GM06990 (cell line): ENCODE data around the gene ROBO1.
"Not testable (repeated sequence)": the region's sequence is repeated elsewhere in the genome, so short reads cannot be mapped to it uniquely, and the experiment has no call there.

ENCODE experiments used
- DNase-seq: peaks from one replicate; pipeline ENCODE4 v3.0.0-alpha.2; 2011; ENCODE audit not compliant: insufficient read length; ENCODE audit errors: extremely low read depth
- H3K27me3 ChIP-seq: replicated peaks from 2 replicates; pipeline ENCODE4 v1.6.0; 2011; ENCODE audit warnings: low read length; ENCODE audit not compliant: control insufficient read depth, insufficient read depth
- H3K36me3 ChIP-seq: 2 replicates; pipeline ENCODE4 v1.5.1; 2011; ENCODE audit warnings: low read length; ENCODE audit not compliant: control insufficient read depth, insufficient read depth
- H3K4me3 ChIP-seq: replicated peaks from 2 replicates; pipeline ENCODE4 v1.5.1; 2011; ENCODE audit warnings: low read depth, mild to moderate bottlenecking, control low read depth, low read length
- TF ChIP-seq, protein P1 (sequence below): IDR thresholded peaks from 2 replicates; pipeline ENCODE4 v1.5.1; 2011; ENCODE audit warnings: low read length, control low read depth, mild to moderate bottlenecking, inconsistent platforms; ENCODE audit not compliant: insufficient read depth, poor library complexity, severe bottlenecking

ROBO1 gene

DNA sequence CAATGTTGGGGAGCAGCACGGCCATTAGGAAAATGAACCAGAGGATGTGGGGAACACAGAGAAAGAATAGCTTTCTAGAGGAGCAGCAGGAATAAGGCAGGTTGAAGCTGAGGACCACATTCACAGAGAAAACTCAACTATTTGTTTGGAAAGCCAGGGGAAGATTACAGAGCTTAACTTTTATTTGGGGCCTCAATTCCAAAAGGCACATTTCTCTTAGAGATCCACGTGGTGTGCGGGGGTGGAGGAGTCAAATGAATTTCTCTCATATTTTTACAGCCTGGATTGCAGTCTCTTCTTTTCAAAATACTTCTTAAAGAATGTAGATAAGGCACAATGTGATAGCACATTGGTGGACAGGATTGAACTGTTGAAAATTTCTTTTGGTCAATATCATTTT, 253.7 kb downstream of the ROBO1 start:
- Histone ChIP-seq H3K4me3 (no peak overlapping the region), H3K27me3 (no peaks in the 10 kb centered on the region), H3K36me3 (no peaks in the 10 kb centered on the region)
- TF ChIP-seq, protein P1, sequence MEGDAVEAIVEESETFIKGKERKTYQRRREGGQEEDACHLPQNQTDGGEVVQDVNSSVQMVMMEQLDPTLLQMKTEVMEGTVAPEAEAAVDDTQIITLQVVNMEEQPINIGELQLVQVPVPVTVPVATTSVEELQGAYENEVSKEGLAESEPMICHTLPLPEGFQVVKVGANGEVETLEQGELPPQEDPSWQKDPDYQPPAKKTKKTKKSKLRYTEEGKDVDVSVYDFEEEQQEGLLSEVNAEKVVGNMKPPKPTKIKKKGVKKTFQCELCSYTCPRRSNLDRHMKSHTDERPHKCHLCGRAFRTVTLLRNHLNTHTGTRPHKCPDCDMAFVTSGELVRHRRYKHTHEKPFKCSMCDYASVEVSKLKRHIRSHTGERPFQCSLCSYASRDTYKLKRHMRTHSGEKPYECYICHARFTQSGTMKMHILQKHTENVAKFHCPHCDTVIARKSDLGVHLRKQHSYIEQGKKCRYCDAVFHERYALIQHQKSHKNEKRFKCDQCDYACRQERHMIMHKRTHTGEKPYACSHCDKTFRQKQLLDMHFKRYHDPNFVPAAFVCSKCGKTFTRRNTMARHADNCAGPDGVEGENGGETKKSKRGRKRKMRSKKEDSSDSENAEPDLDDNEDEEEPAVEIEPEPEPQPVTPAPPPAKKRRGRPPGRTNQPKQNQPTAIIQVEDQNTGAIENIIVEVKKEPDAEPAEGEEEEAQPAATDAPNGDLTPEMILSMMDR: no peak
- DNase-seq: no peak

DNA sequence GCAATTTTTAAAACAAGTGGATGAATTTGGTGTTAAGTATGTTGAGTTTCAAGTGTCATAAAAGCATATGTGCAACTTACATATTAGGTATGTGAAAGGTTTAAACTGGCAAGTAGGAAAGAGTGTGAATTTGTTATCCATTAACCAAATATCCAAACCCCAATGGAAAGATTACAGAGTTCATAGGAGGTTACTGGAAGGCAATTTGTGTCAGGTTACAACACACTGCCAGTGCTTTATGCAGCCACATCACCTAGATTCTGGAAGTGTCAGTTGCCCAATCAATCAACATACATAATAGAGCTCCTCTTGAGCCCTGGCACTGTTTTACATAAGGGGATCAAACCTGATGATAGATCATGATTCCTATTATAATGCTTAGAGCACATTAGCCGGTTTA, 261.0 kb downstream of the ROBO1 start:
- no peak for DNase-seq
- TF ChIP-seq, protein P1: no peak

DNA sequence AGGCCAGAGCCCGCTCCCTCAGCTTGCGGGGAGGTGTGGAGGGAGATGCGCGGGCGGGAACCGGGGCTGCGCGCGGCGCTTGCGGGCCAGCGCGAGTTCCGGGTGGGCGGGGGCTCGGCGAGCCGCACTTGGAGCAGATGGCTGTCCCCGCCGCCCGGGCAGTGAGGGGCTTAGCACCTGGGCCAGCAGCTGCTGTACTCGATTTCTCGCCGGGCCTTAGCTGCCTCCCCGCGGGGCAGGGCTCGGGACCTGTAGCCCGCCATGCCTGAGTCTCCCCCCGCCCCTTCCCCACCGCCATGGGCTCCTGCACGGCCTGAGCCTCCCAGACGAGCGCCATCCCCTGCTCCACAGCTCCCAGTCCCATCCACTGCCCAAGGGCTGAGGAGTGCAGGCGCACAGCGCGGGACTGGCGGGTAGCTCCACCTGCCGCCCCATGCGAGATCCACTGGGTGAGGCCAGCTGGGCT, 265.5 kb downstream of the ROBO1 start:
- H3K27me3 ChIP-seq, DNase-seq: not testable (repeated sequence)

More for the DNA sequence above, 261.0 kb downstream of the ROBO1 start:
- Histone ChIP-seq H3K4me3 (no peak overlapping the region), H3K36me3 (no peaks in the 10 kb centered on the region), H3K27me3 (no peaks in the 10 kb centered on the region)

DNA sequence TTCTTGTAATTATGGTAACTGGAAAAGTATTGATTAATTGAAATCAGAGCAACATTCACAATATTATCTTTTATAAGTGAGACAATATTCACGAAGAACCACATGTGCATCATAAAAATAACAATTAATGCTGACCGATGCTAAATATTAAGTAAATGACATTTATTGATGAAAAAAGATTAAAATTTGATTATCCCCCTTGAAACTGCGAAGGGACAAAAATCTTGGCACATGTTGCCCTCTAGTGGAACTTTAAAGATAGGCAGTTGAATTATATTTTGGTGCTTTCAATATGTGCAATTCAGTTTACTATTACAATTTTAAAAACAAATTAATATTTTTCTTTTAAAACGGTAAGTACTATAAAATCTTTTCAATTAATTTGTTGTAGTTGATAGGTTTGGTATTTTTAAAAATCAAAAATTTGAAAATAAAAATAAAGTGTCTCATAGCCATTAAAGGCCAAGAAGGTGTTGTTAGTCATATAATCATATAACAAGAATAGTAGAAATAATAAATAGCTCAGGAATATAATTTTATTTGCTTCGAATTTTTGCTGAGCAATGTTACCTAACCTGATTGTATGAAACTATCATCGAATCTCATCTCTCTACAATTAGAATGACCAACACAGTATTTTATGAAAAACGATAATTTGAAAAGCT, 270.2 kb downstream of the ROBO1 start:
- no peak for DNase-seq
- TF ChIP-seq, protein P1: peak; percentile 65
- Histone ChIP-seq H3K36me3 (no peaks in the 10 kb centered on the region), H3K4me3 (no peak overlapping the region), H3K27me3 (no peaks in the 10 kb centered on the region)

More for the DNA sequence above, 265.5 kb downstream of the ROBO1 start:
- not testable (repeated sequence) for H3K36me3 ChIP-seq, H3K4me3 ChIP-seq

DNA sequence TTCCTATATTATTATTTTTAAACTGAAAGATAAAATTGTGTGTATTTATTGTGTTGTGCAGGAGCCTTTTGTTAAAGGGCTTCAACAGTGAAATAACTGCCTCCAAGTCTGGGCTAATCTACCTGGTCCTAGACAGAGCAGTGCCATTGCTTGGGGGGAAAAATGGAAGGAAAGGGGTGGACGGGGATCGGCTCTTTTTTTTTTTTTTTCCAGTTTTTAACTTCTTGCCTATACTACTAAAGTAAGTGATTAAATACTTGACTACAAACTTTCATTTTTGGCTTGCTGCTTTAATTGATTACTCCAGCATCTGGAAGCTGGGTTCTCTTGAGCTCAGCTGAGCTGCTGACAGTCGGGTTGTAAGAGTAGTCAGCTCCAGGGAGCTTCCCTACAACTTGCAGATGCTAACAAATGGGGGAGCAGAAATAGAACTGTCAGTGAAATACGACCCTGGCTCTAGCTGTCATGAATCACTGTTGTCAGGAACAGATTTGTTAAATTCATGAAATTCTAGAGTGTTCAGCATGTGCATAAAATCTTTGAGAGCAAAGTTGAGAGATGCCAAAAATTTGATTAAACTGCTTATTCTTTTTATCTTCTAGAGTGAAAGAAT, 276.7 kb downstream of the ROBO1 start:
- DNase-seq: no peak
- no peaks in the 10 kb centered on the region for H3K36me3 ChIP-seq
- no peak overlapping the region for H3K4me3 ChIP-seq
- no peaks in the 10 kb centered on the region for H3K27me3 ChIP-seq
- TF ChIP-seq, protein P1: no peak

DNA sequence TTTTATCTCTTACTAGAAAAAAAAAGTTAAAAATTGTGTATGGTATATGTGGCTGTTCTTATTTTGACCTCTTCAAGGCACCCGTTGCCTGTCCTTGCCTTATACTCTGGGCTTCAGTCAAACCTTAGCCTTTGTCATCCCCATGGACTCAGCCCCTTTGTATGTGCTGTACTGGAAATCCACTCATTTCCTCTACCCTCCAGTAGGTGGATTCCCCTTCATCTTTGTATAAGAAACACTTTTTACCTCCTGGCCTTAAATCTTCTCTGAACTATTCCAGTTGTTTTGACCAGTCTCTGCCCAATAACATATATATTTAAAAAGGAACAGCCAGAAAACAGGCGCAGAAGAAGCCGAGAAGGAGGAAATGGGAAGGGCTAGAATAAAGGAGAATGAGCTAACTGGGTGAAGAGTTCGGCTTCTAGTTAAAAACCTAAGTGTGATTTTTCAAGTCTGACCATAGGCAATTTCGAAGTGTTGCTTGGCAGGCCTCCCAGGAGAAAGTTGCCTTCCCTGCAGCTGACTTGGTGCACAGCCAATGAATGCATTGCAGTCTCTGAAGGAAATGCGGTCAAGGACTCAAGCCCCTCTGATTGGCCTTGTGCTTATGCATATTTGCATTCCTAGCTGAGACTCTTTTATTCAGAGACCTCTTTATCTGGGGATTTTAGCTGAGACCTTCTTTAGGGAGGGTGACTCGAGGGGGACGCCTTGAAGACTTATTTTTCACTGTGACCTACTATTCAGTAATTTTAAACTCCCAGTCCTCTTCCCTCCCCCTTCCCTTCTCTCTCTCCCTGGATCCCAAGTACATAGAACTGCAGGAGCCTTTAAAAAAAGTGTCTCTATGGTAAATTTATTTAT, 277.4 kb downstream of the ROBO1 start:
- Histone ChIP-seq H3K36me3 (no peaks in the 10 kb centered on the region), H3K27me3 (no peaks in the 10 kb centered on the region), H3K4me3 (no peak overlapping the region)
- DNase-seq: no peak
- TF ChIP-seq, protein P1: no peak
